ENCODE measurements around the gene SLC27A2. TPM values are rescaled to one million over a fixed set of nuclear protein-coding genes. Genes with fewer than 3 reads are reported as not detected.

SLC27A2 gene
- total and polyA plus RNA-seq, 4 donors, result 0.39 to 2.1 TPM; not detected in 2

DNA sequence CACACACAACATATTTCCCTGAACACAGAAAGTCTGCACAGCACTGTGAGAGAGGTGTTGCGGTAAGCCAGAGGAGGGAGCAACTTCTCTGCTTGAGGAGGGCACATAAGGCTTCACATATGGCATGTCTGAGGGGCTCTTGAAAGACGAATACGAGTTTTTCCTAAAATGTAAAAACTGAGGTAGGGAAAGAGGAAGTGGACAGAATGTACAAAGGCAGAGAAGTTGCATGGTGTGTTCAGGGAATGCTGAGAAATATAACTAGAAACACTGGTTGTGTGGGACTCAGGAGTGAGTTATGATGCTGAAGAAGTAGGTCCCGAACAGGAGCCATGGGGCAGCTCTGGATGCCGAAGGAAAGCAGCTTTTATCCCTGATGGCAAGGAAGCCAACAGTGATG is 40.1 kb upstream of the SLC27A2 start:
- Histone ChIP-seq H3K4me1 (ENCODE audit: control insufficient read depth in 1 of 2, insufficient read depth in 2 of 2, low read length in 2 of 2) (no peaks in the 10 kb centered on the region), H3K4me3 (ENCODE audit: low read length in 2 of 2) (no peak overlapping the region), H3K9me3 (ENCODE audit: control insufficient read depth, low read length) (no peaks in the 10 kb centered on the region), H3K27ac (ENCODE audit: low read depth in 1 of 2, low read length in 2 of 2) (no peak overlapping the region), H3K27me3 (ENCODE audit: control insufficient read depth in 1 of 2, insufficient read depth in 2 of 2, low read length in 1 of 2) (no peaks in the 10 kb centered on the region), H3K36me3 (ENCODE audit: control insufficient read depth in 1 of 2, insufficient read depth in 2 of 2, low read length in 1 of 2) (no peaks in the 10 kb centered on the region)
- intact Hi-C loops (cut with DNase I), result loop anchor here (5.0 to 10.0 kb wide), 3 partner anchors 717 to 1787 kb away; partner anchors contain the start of gene FGF7 (in 1 of the 2)
- ATAC-seq (ENCODE audit: low FRiP score), result no peak
- no peak for DNase-seq
- WGBS, 2 donors, result 81 to 93% methylated on average over 5 of the region's 5 CpGs

DNA sequence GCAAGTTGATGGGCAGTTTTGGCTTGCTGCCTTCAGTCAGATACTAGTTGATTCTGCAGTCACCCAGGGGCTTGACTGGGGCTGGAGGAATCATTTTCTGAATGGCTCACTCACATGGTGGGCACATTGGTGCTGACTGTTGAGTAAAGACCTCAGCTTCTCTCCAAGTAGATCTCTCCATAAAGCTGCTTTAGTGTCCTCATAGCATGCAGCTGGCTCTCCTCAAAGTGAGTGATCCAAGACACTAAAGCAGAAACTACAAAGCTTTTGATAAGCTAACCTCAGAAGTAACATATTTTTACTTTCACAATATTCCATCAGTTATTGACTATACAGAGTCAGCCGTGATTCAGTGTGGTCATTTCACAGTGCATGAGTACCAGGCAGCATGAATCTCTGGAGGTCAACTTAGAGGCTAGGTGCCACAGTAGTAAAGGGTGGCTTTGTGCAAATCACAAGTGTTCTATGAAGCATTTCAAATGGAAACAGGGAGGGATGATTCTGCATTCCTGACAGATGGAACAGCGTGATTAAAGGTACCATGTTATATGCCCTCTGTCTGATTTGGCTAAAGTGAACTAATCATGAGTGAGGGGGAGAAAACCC is 38.6 kb upstream of the SLC27A2 start:
- no peak overlapping the region for H3K4me3 ChIP-seq (ENCODE audit: low read length in 2 of 2)
- no peaks in the 10 kb centered on the region for H3K36me3 ChIP-seq (ENCODE audit: control insufficient read depth in 1 of 2, insufficient read depth in 2 of 2, low read length in 1 of 2)
- intact Hi-C loops (cut with DNase I), result loop anchor here (5.0 to 10.0 kb wide), 3 partner anchors 719 to 1789 kb away; partner anchors contain the start of gene FGF7 (in 1 of the 2)
- WGBS, 2 donors, result 95 to 96% methylated on average over 2 of the region's 2 CpGs
- ATAC-seq (ENCODE audit: low FRiP score), result no peak
- H3K27me3 ChIP-seq (ENCODE audit: control insufficient read depth in 1 of 2, insufficient read depth in 2 of 2, low read length in 1 of 2), result no peaks in the 10 kb centered on the region
- no peaks in the 10 kb centered on the region for H3K4me1 ChIP-seq (ENCODE audit: control insufficient read depth in 1 of 2, insufficient read depth in 2 of 2, low read length in 2 of 2)
- H3K27ac ChIP-seq (ENCODE audit: low read depth in 1 of 2, low read length in 2 of 2), result no peak overlapping the region
- no peak for DNase-seq
- H3K9me3 ChIP-seq (ENCODE audit: control insufficient read depth, low read length), result no peaks in the 10 kb centered on the region

DNA sequence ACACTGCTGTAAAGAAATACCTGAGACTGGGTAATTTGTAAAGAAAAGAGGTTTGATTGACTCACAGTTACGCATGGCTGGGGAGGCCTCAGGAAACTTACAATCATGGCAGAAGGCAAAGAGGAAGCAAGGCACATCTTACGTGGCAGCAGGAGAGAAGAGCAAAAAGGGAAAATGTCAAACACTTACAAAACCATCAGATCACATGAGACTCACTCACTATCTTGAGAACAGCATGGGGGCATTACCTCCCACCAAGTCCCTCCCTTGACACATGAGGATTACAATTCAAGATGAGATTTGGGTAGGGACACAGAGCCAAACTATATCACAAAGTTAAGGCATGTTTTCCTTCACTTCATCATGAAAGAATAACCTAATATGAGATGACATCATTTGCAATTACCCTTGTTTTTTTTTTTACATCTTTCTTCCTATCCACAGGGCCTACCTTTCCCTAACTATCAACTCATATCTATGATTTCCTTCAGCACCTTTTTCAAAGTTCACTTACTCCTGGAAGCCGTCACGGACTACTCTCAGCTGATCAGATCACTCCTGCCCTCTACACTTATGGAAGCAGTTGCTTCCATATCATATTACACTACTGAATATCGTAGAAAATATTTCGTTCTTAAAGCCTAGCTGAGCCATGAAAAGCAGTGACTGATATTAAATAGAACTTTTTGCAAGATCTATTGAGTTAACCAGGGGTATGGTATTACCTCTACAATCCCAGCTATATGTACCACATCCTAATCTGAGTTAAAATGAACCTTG is 37.5 kb upstream of the SLC27A2 start:
- Histone ChIP-seq H3K4me3 (ENCODE audit: low read length in 2 of 2) (no peak overlapping the region), H3K9me3 (ENCODE audit: control insufficient read depth, low read length) (no peaks in the 10 kb centered on the region), H3K27ac (ENCODE audit: low read depth in 1 of 2, low read length in 2 of 2) (no peak overlapping the region), H3K4me1 (ENCODE audit: control insufficient read depth in 1 of 2, insufficient read depth in 2 of 2, low read length in 2 of 2) (no peaks in the 10 kb centered on the region), H3K36me3 (ENCODE audit: control insufficient read depth in 1 of 2, insufficient read depth in 2 of 2, low read length in 1 of 2) (no peaks in the 10 kb centered on the region), H3K27me3 (ENCODE audit: control insufficient read depth in 1 of 2, insufficient read depth in 2 of 2, low read length in 1 of 2) (no peaks in the 10 kb centered on the region)
- ATAC-seq (ENCODE audit: low FRiP score) (no peak), DNase-seq (no peak)
- 73 to 74% methylated on average over 6 of the region's 6 CpGs for WGBS, 2 donors
- intact Hi-C loops (cut with DNase I), result loop anchor here (5.0 to 10.0 kb wide), 3 partner anchors 720 to 1790 kb away; partner anchors contain the start of gene FGF7 (in 1 of the 2)

DNA sequence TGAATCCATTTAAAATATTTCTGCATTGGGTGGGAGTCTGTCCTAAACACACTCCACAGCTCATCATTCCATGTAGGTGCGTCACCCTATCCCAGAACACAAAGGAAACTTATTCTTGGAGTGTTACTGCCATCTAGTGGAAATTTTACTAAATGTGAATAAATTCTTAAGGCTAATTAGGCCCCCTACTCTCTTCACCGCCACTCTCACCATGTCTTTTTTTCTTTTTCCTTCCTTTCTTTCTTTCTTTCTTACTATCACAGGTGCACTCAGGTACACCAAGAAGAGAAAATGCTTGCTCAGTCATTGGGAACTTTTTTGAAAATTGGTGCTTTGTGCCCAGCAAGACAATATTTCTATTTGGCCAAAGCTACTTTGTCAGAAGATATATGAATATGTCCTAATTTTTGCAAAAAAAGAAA is 36.5 kb upstream of the SLC27A2 start:
- Histone ChIP-seq H3K9me3 (ENCODE audit: control insufficient read depth, low read length) (no peaks in the 10 kb centered on the region), H3K27me3 (ENCODE audit: control insufficient read depth in 1 of 2, insufficient read depth in 2 of 2, low read length in 1 of 2) (no peaks in the 10 kb centered on the region), H3K4me1 (ENCODE audit: control insufficient read depth in 1 of 2, insufficient read depth in 2 of 2, low read length in 2 of 2) (no peaks in the 10 kb centered on the region), H3K27ac (ENCODE audit: low read depth in 1 of 2, low read length in 2 of 2) (no peak overlapping the region), H3K4me3 (ENCODE audit: low read length in 2 of 2) (no peak overlapping the region), H3K36me3 (ENCODE audit: control insufficient read depth in 1 of 2, insufficient read depth in 2 of 2, low read length in 1 of 2) (no peaks in the 10 kb centered on the region)
- DNase-seq (no peak), ATAC-seq (ENCODE audit: low FRiP score) (peak; percentile 91)
- intact Hi-C loops (cut with DNase I), result loop anchor here (5.0 to 10.0 kb wide), 3 partner anchors 721 to 1791 kb away; partner anchors contain the start of gene FGF7 (in 1 of the 2)
- WGBS, 2 donors, result 1% methylated on average over 2 of the region's 2 CpGs

GRCh38 chr15:50146632-50147031 is 35.4 kb upstream of the SLC27A2 start:
- H3K36me3 ChIP-seq (ENCODE audit: control insufficient read depth in 1 of 2, insufficient read depth in 2 of 2, low read length in 1 of 2), result no peaks in the 10 kb centered on the region
- H3K9me3 ChIP-seq (ENCODE audit: control insufficient read depth, low read length), result no peaks in the 10 kb centered on the region
- no peak overlapping the region for H3K27ac ChIP-seq (ENCODE audit: low read depth in 1 of 2, low read length in 2 of 2)
- no peak overlapping the region for H3K4me3 ChIP-seq (ENCODE audit: low read length in 2 of 2)
- DNase-seq (no peak), ATAC-seq (ENCODE audit: low FRiP score) (no peak)
- intact Hi-C loops (cut with DNase I), result loop anchor here (5.0 to 10.0 kb wide), 3 partner anchors 722 to 1792 kb away; partner anchors contain the start of gene FGF7 (in 1 of the 2)
- WGBS, 2 donors, result 85 to 92% methylated on average over 2 of the region's 2 CpGs
- H3K27me3 ChIP-seq (ENCODE audit: control insufficient read depth in 1 of 2, insufficient read depth in 2 of 2, low read length in 1 of 2), result no peaks in the 10 kb centered on the region
- H3K4me1 ChIP-seq (ENCODE audit: control insufficient read depth in 1 of 2, insufficient read depth in 2 of 2, low read length in 2 of 2), result no peaks in the 10 kb centered on the region

DNA sequence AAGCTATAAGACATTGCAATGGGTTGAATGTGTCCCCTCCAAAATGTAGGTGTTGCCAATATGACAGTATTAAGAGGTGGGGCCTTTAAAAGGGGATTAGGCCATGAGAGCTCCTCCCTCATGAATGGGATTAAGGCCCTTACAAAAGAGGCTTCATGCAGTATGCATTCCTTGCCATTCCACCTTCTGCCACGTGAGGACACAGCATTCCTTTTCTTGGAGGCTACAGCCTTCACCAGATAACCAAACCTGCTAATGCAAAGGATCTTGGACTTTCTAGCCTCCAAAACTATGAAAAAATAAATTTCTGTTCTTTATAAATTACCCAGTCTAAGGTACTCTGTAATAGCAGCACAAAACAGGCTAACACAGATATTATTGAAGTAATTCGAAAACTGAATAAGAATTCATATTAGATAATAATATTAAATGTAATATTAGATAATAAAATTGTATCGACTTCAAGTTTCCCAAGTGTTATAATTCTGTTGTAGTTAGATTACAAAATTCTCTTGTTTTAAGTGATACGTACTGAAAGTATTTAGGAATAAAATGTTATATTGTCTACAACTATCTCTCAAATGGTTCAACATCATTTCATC is 33.5 kb upstream of the SLC27A2 start:
- WGBS, 2 donors, result 79% methylated on average over 4 of the region's 4 CpGs
- H3K27ac ChIP-seq (ENCODE audit: low read depth in 1 of 2, low read length in 2 of 2), result no peak overlapping the region
- no peaks in the 10 kb centered on the region for H3K4me1 ChIP-seq (ENCODE audit: control insufficient read depth in 1 of 2, insufficient read depth in 2 of 2, low read length in 2 of 2)
- DNase-seq, result no peak
- intact Hi-C loops (cut with DNase I), result loop anchor here (5.0 to 10.0 kb wide), 3 partner anchors 724 to 1794 kb away; partner anchors contain the start of gene FGF7 (in 1 of the 2)
- no peaks in the 10 kb centered on the region for H3K27me3 ChIP-seq (ENCODE audit: control insufficient read depth in 1 of 2, insufficient read depth in 2 of 2, low read length in 1 of 2)
- no peak for ATAC-seq (ENCODE audit: low FRiP score)
- no peaks in the 10 kb centered on the region for H3K36me3 ChIP-seq (ENCODE audit: control insufficient read depth in 1 of 2, insufficient read depth in 2 of 2, low read length in 1 of 2)
- no peak overlapping the region for H3K4me3 ChIP-seq (ENCODE audit: low read length in 2 of 2)
- no peaks in the 10 kb centered on the region for H3K9me3 ChIP-seq (ENCODE audit: control insufficient read depth, low read length)

DNA sequence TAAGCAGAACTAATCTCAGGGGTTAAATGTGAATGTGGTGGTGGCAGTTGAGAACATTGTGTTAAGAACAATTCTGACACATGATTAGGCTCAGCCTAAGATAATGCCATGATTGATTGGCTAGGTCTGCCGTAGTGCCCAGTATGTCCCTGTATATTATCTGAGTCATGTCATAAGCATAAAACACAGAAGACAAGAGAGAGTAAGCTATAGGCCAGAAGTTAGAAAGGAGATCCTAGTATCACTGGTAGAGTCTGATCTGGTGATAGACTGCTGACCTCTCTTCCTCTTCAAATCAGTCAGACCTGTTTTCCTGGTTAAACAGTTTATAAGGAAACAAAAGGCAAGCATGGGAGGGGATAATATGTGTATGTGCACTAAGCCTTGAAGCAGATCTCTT is 32.9 kb upstream of the SLC27A2 start:
- intact Hi-C loops (cut with DNase I), result loop anchor here (5.0 to 10.0 kb wide), 3 partner anchors 724 to 1794 kb away; partner anchors contain the start of gene FGF7 (in 1 of the 2)
- no peak overlapping the region for H3K27ac ChIP-seq (ENCODE audit: low read depth in 1 of 2, low read length in 2 of 2)
- WGBS, 2 donors, result 23 to 29% methylated on average over 1 of the region's 1 CpG
- H3K9me3 ChIP-seq (ENCODE audit: control insufficient read depth, low read length), result no peaks in the 10 kb centered on the region
- ATAC-seq (ENCODE audit: low FRiP score) (no peak), DNase-seq (no peak)
- no peaks in the 10 kb centered on the region for H3K27me3 ChIP-seq (ENCODE audit: control insufficient read depth in 1 of 2, insufficient read depth in 2 of 2, low read length in 1 of 2)
- no peaks in the 10 kb centered on the region for H3K36me3 ChIP-seq (ENCODE audit: control insufficient read depth in 1 of 2, insufficient read depth in 2 of 2, low read length in 1 of 2)
- H3K4me1 ChIP-seq (ENCODE audit: control insufficient read depth in 1 of 2, insufficient read depth in 2 of 2, low read length in 2 of 2), result no peaks in the 10 kb centered on the region
- no peak overlapping the region for H3K4me3 ChIP-seq (ENCODE audit: low read length in 2 of 2)

GRCh38 chr15:50150349-50150748 is 31.6 kb upstream of the SLC27A2 start:
- H3K27me3 ChIP-seq (ENCODE audit: control insufficient read depth in 1 of 2, insufficient read depth in 2 of 2, low read length in 1 of 2), result no peaks in the 10 kb centered on the region
- H3K36me3 ChIP-seq (ENCODE audit: control insufficient read depth in 1 of 2, insufficient read depth in 2 of 2, low read length in 1 of 2), result no peaks in the 10 kb centered on the region
- no peaks in the 10 kb centered on the region for H3K4me1 ChIP-seq (ENCODE audit: control insufficient read depth in 1 of 2, insufficient read depth in 2 of 2, low read length in 2 of 2)
- WGBS, 2 donors, result 92 to 93% methylated on average over 3 of the region's 3 CpGs
- no peak overlapping the region for H3K4me3 ChIP-seq (ENCODE audit: low read length in 2 of 2)
- no peak overlapping the region for H3K27ac ChIP-seq (ENCODE audit: low read depth in 1 of 2, low read length in 2 of 2)
- no peak for DNase-seq
- ATAC-seq (ENCODE audit: low FRiP score), result no peak
- H3K9me3 ChIP-seq (ENCODE audit: control insufficient read depth, low read length), result peaks cover 1% of the 10 kb centered on the region
- intact Hi-C loops (cut with DNase I), result no loop called here

All from aorta (tissue), 5 donors.